K562 (cell line): ENCODE measurements around the gene SPTAN1. TPM values are rescaled to one million over a fixed set of nuclear protein-coding genes. Genes with fewer than 3 reads are reported as not detected.

Source experiments
- BDP1 ChIP-seq: IDR thresholded peaks from 3 replicates; pipeline ENCODE4 v1.6.1; 2011; ENCODE audit not compliant: insufficient read length, insufficient read depth
- CBX8 ChIP-seq: fragments of 200-600 bp; sonication (generic); IDR thresholded peaks from 2 replicates; pipeline ENCODE4 v1.6.1; 2012; ENCODE audit warnings: borderline replicate concordance, mixed run types, low read depth, mild to moderate bottlenecking, moderate library complexity, mixed read lengths, low read length, control low read depth, inconsistent platforms; ENCODE audit not compliant: poor library complexity, severe bottlenecking; ENCODE audit errors: extremely low read depth
- DMBX1 ChIP-seq: fragments of 250-450 bp; sonication (Bioruptor Pico); IDR thresholded peaks from 2 replicates; pipeline ENCODE4 v1.8.0; 2022; ENCODE audit warnings: inconsistent platforms, mild to moderate bottlenecking, moderate library complexity, borderline replicate concordance
- HLTF ChIP-seq: fragments of 450-650 bp; IDR thresholded peaks from 2 replicates; pipeline ENCODE4 v1.6.1; 2016
- RHOXF2B ChIP-seq: fragments of 250-450 bp; sonication (Bioruptor Pico); conservative IDR thresholded peaks from 2 replicates; pipeline ENCODE4 v1.5.1; 2021
- SMAD1 ChIP-seq: fragments of 150-350 bp; IDR thresholded peaks from 2 replicates; pipeline ENCODE4 v1.6.1; 2014; ENCODE audit warnings: low read length, low read depth; ENCODE audit not compliant: partially characterized antibody
- SMAD3 ChIP-seq: fragments of 450-650 bp; formaldehyde crosslinking; conservative IDR thresholded peaks from 2 replicates; pipeline ENCODE4 v1.4.0; 2020; ENCODE audit warnings: mild to moderate bottlenecking
- ZFP1 ChIP-seq: fragments of 450-650 bp; formaldehyde crosslinking; IDR thresholded peaks from 2 replicates; pipeline ENCODE4 v1.4.0; 2020; ENCODE audit warnings: mild to moderate bottlenecking, mixed read lengths
- ZFX ChIP-seq: sonication (generic); formaldehyde crosslinking; IDR thresholded peaks from 2 replicates; pipeline ENCODE4 v1.8.0; 2022; ENCODE audit warnings: mild to moderate bottlenecking, missing genetic modification reagents, moderate library complexity
- polyA plus RNA-seq, 8 experiments: library from polyadenylated mRNA; depleted of rRNA in 4 of 8; stranded (reverse) in 5 of 8; unstranded in 3 of 8; fragments of >200 nt; fragmentation: Nextera tagmentation in 2 of 8; fragmentation: Illumina TruSeq in 1 of 8; extraction: Ambion mirVana in 2 of 8; extraction: Trizol in 1 of 8; gene quantifications; 2 replicates each; pipeline versions ENCODE4 v1.2.1 to v1.2.3, GENCODE V29; 2011 to 2014; ENCODE audit warnings: inconsistent platforms in 1 of 8, missing spikeins in 1 of 8
- total RNA-seq, 7 experiments: library from RNA; depleted of rRNA in 6 of 7; stranded (reverse); fragments of >200 nt in 6 of 7; fragmentation: Illumina TruSeq in 2 of 7; extraction: Trizol in 2 of 7; gene quantifications; 2 replicates each; pipeline versions ENCODE4 v1.2.1 to v1.2.3, GENCODE V29; 2011 to 2021; ENCODE audit warnings: low replicate concordance in 1 of 7
- TF ChIP-seq, protein P1 (sequence below): fragments of 450-650 bp; formaldehyde crosslinking; IDR thresholded peaks from 2 replicates; pipeline ENCODE4 v1.4.0; 2022; ENCODE audit warnings: missing genetic modification characterization
- TF ChIP-seq, protein P2 (sequence below): IDR thresholded peaks from 2 replicates; pipeline ENCODE4 v1.6.1; 2011; ENCODE audit warnings: borderline replicate concordance, low read depth, mild to moderate bottlenecking, moderate library complexity, low read length; ENCODE audit not compliant: insufficient read depth, poor library complexity, severe bottlenecking
- TF ChIP-seq, protein P3 (sequence below): IDR thresholded peaks from 3 replicates; pipeline ENCODE4 v1.6.1; 2011; ENCODE audit warnings: borderline replicate concordance, mild to moderate bottlenecking; ENCODE audit not compliant: insufficient read length, insufficient read depth
- TF ChIP-seq, protein P4 (sequence below): fragments of 250-450 bp; sonication (Bioruptor Pico); IDR thresholded peaks from 2 replicates; pipeline ENCODE4 v1.4.0; 2020; ENCODE audit warnings: mild to moderate bottlenecking, moderate library complexity, borderline replicate concordance
- TF ChIP-seq, protein P5 (sequence below): sonication (generic); formaldehyde crosslinking; IDR thresholded peaks from 2 replicates; pipeline ENCODE4 v1.8.0; 2022; ENCODE audit warnings: missing genetic modification reagents, mild to moderate bottlenecking, borderline replicate concordance
- TF ChIP-seq, protein P6 (sequence below): sonication (generic); formaldehyde crosslinking; IDR thresholded peaks from 2 replicates; pipeline ENCODE4 v1.5.0; 2020; ENCODE audit warnings: missing genetic modification reagents

The SPTAN1 gene
- total and polyA plus RNA-seq, 9 of the 15 experiments (the other 6 are each of a cell fraction or from before 2014, with no cell fraction given), result 1.5 to 13.5 (median 6.8) TPM

DNA sequence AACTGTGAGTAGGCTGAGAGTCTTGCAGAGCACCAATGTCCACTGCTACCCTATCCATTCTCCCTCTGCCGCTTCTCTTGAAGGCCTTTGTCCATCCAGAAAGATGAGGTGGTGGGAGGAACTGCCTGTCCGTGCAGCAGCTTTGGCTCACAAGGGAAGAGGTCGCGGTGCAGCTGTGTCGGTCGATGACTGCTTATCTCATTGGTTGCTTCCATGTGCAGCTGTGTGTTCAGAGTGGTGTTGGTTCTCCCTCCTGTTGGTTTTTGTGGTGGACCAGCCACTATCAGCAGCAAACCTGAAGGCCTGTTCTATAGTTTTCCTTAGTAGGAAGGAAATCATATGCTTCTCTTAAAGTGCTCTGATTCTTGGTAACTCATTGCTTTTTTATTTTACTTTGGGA is 40.7 kb downstream of the SPTAN1 start (continued):
- TF ChIP-seq, protein P1, sequence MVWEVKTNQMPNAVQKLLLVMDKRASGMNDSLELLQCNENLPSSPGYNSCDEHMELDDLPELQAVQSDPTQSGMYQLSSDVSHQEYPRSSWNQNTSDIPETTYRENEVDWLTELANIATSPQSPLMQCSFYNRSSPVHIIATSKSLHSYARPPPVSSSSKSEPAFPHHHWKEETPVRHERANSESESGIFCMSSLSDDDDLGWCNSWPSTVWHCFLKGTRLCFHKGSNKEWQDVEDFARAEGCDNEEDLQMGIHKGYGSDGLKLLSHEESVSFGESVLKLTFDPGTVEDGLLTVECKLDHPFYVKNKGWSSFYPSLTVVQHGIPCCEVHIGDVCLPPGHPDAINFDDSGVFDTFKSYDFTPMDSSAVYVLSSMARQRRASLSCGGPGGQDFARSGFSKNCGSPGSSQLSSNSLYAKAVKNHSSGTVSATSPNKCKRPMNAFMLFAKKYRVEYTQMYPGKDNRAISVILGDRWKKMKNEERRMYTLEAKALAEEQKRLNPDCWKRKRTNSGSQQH (CRISPR knock-in tag), result no peak
- TF ChIP-seq BDP1 (no peak), DMBX1 (CRISPR knock-in tag) (peak; percentile 86), ZFX (no peak), SMAD1 (no peak), ZFP1 (CRISPR knock-in tag) (no peak), CBX8 (no peak), RHOXF2B (CRISPR knock-in tag) (no peak), SMAD3 (CRISPR knock-in tag) (no peak), HLTF (0 out of 2 replicates have a peak, but pooled peaks have one; percentile 33)
- TF ChIP-seq, protein P2, sequence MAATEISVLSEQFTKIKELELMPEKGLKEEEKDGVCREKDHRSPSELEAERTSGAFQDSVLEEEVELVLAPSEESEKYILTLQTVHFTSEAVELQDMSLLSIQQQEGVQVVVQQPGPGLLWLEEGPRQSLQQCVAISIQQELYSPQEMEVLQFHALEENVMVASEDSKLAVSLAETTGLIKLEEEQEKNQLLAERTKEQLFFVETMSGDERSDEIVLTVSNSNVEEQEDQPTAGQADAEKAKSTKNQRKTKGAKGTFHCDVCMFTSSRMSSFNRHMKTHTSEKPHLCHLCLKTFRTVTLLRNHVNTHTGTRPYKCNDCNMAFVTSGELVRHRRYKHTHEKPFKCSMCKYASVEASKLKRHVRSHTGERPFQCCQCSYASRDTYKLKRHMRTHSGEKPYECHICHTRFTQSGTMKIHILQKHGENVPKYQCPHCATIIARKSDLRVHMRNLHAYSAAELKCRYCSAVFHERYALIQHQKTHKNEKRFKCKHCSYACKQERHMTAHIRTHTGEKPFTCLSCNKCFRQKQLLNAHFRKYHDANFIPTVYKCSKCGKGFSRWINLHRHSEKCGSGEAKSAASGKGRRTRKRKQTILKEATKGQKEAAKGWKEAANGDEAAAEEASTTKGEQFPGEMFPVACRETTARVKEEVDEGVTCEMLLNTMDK, result no peak
- TF ChIP-seq, protein P3, sequence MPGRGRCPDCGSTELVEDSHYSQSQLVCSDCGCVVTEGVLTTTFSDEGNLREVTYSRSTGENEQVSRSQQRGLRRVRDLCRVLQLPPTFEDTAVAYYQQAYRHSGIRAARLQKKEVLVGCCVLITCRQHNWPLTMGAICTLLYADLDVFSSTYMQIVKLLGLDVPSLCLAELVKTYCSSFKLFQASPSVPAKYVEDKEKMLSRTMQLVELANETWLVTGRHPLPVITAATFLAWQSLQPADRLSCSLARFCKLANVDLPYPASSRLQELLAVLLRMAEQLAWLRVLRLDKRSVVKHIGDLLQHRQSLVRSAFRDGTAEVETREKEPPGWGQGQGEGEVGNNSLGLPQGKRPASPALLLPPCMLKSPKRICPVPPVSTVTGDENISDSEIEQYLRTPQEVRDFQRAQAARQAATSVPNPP, result no peak
- TF ChIP-seq, protein P4, sequence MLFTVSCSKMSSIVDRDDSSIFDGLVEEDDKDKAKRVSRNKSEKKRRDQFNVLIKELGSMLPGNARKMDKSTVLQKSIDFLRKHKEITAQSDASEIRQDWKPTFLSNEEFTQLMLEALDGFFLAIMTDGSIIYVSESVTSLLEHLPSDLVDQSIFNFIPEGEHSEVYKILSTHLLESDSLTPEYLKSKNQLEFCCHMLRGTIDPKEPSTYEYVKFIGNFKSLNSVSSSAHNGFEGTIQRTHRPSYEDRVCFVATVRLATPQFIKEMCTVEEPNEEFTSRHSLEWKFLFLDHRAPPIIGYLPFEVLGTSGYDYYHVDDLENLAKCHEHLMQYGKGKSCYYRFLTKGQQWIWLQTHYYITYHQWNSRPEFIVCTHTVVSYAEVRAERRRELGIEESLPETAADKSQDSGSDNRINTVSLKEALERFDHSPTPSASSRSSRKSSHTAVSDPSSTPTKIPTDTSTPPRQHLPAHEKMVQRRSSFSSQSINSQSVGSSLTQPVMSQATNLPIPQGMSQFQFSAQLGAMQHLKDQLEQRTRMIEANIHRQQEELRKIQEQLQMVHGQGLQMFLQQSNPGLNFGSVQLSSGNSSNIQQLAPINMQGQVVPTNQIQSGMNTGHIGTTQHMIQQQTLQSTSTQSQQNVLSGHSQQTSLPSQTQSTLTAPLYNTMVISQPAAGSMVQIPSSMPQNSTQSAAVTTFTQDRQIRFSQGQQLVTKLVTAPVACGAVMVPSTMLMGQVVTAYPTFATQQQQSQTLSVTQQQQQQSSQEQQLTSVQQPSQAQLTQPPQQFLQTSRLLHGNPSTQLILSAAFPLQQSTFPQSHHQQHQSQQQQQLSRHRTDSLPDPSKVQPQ, result no peak
- TF ChIP-seq, protein P5, sequence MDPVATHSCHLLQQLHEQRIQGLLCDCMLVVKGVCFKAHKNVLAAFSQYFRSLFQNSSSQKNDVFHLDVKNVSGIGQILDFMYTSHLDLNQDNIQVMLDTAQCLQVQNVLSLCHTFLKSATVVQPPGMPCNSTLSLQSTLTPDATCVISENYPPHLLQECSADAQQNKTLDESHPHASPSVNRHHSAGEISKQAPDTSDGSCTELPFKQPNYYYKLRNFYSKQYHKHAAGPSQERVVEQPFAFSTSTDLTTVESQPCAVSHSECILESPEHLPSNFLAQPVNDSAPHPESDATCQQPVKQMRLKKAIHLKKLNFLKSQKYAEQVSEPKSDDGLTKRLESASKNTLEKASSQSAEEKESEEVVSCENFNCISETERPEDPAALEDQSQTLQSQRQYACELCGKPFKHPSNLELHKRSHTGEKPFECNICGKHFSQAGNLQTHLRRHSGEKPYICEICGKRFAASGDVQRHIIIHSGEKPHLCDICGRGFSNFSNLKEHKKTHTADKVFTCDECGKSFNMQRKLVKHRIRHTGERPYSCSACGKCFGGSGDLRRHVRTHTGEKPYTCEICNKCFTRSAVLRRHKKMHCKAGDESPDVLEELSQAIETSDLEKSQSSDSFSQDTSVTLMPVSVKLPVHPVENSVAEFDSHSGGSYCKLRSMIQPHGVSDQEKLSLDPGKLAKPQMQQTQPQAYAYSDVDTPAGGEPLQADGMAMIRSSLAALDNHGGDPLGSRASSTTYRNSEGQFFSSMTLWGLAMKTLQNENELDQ (CRISPR knock-in tag), result no peak
- TF ChIP-seq, protein P6, sequence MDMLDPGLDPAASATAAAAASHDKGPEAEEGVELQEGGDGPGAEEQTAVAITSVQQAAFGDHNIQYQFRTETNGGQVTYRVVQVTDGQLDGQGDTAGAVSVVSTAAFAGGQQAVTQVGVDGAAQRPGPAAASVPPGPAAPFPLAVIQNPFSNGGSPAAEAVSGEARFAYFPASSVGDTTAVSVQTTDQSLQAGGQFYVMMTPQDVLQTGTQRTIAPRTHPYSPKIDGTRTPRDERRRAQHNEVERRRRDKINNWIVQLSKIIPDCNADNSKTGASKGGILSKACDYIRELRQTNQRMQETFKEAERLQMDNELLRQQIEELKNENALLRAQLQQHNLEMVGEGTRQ (CRISPR knock-in tag), result no peak
